CD4-positive, alpha-beta memory T cell (primary cell): Measurements from ENCODE around the gene LYPD8. TPM values are rescaled to one million over a fixed set of nuclear protein-coding genes. Genes with fewer than 3 reads are reported as not detected.

ENCODE experiments used
- polyA plus RNA-seq, 2 donors: library from polyadenylated mRNA; unstranded; fragments of 300-500 nt; fragmentation: Illumina TruSeq; gene quantifications; one replicate each; pipeline ENCODE4 v1.2.3, GENCODE V29; 2021
- total RNA-seq, 2 experiments: library from RNA; stranded (reverse); gene quantifications; one replicate each; pipeline ENCODE4 v1.2.3, GENCODE V29; 2021

Gene LYPD8
- total and polyA plus RNA-seq, 4 experiments from 2014 or later, result not detected

Other genes with a start within 250 kb of the LYPD8 start
- not detected for gene OR2G6, start 247.7 kb downstream of the LYPD8 start, total RNA-seq
- gene OR2G6, start 247.7 kb downstream of the LYPD8 start, polyA plus RNA-seq, result not detected
- not detected for gene OR2T29, start 193.0 kb downstream of the LYPD8 start, total RNA-seq
- not detected for gene OR2T29, start 193.0 kb downstream of the LYPD8 start, polyA plus RNA-seq
- gene OR2T34, start 181.0 kb downstream of the LYPD8 start, total RNA-seq, result not detected
- under 1 TPM in 1 of 2 donors, not detected in 1; 0.32 TPM for gene OR2T34, start 181.0 kb downstream of the LYPD8 start, polyA plus RNA-seq
- not detected for gene OR2T10, start 158.1 kb downstream of the LYPD8 start, total RNA-seq
- not detected for gene OR2T10, start 158.1 kb downstream of the LYPD8 start, polyA plus RNA-seq
- gene OR2T11, start 120.7 kb downstream of the LYPD8 start, total RNA-seq, result not detected
- gene OR2T11, start 120.7 kb downstream of the LYPD8 start, polyA plus RNA-seq, result not detected
- gene OR2T35, start 110.5 kb downstream of the LYPD8 start, total RNA-seq, result not detected
- not detected for gene OR2T35, start 110.5 kb downstream of the LYPD8 start, polyA plus RNA-seq
- gene OR2T27, start 100.2 kb downstream of the LYPD8 start, total RNA-seq, result not detected
- gene OR2T27, start 100.2 kb downstream of the LYPD8 start, polyA plus RNA-seq, result not detected
- gene OR14I1, start 53.0 kb downstream of the LYPD8 start, total RNA-seq, result not detected
- not detected for gene OR14I1, start 53.0 kb downstream of the LYPD8 start, polyA plus RNA-seq
- gene SH3BP5L, start 70.2 kb upstream of the LYPD8 start, total RNA-seq, result 10 to 100 TPM; 40.9 to 43.4 TPM
- gene SH3BP5L, start 70.2 kb upstream of the LYPD8 start, polyA plus RNA-seq, result 1 to 10 TPM in 1 of 2 donors, under 1 TPM in 1; 0.77 to 4.4 TPM
- gene ZNF672, start 82.5 kb upstream of the LYPD8 start, total RNA-seq, result 10 to 100 TPM; 39.7 to 42.8 TPM
- gene ZNF672, start 82.5 kb upstream of the LYPD8 start, polyA plus RNA-seq, result 10 to 100 TPM; 12.4 to 29.2 TPM
- 10 to 100 TPM; 70.8 to 74.8 TPM for gene ZNF692, start 103.3 kb upstream of the LYPD8 start, total RNA-seq
- gene ZNF692, start 103.3 kb upstream of the LYPD8 start, polyA plus RNA-seq, result 10 to 100 TPM; 10.9 to 13.0 TPM
- gene PGBD2, start 150.5 kb upstream of the LYPD8 start, total RNA-seq, result 10 to 100 TPM; 18.3 to 19.6 TPM
- 10 to 100 TPM in 1 of 2 donors, 1 to 10 TPM in 1; 7.3 to 10.9 TPM for gene PGBD2, start 150.5 kb upstream of the LYPD8 start, polyA plus RNA-seq